GM21717 (cell line): Measurements from ENCODE around the gene ARID1A.

ENCODE experiments used
- ATAC-seq: cut with Tn5 transposase; IDR thresholded peaks from one replicate; pipeline ENCODE4 v1.9.1; 2021; ENCODE audit warnings: mild to moderate bottlenecking, moderate library complexity; ENCODE audit not compliant: unreplicated experiment

ARID1A gene

GRCh38 chr1:26824731-26825130 lies 128.9 kb downstream of the ARID1A start:
- ATAC-seq = no peak

- peak; percentile 64 for ATAC-seq
These were observed 130.7 kb downstream of the ARID1A start, which contains the start of gene ZDHHC18 for GRCh38 chr1:26826261-26827105. ZDHHC18 (plus strand) TSS chr1:26826688; CDS start chr1:26826805, 117 bp downstream.

- no peak for ATAC-seq
These were observed 131.3 kb downstream of the ARID1A start for GRCh38 chr1:26827106-26827604.

- no peak for ATAC-seq
These were observed 131.8 kb downstream of the ARID1A start for GRCh38 chr1:26827663-26828062.

GRCh38 chr1:26828411-26828991 lies 132.7 kb downstream of the ARID1A start:
- no peak for ATAC-seq

GRCh38 chr1:26829184-26829911 lies 133.5 kb downstream of the ARID1A start:
- no peak for ATAC-seq

GRCh38 chr1:26831059-26831458 lies 135.2 kb downstream of the ARID1A start:
- no peak for ATAC-seq
